Fibroblast of mammary gland (primary cell): ENCODE data around the gene FRMD1.

ENCODE experiments used
- DNase-seq: peaks from one replicate; pipeline ENCODE4 v3.0.0-alpha.2; 2010; ENCODE audit warnings: low read depth
- H3K4me3 ChIP-seq: 2 replicates; pipeline ENCODE4 v1.5.1; 2011; ENCODE audit warnings: low read depth, mild to moderate bottlenecking, low read length, moderate library complexity; ENCODE audit not compliant: control insufficient read depth
- CTCF ChIP-seq: conservative IDR thresholded peaks from 2 replicates; pipeline ENCODE4 v1.5.1; 2011; ENCODE audit warnings: low read depth, low read length, inconsistent platforms; ENCODE audit not compliant: control insufficient read depth, insufficient read depth

FRMD1 gene

DNA sequence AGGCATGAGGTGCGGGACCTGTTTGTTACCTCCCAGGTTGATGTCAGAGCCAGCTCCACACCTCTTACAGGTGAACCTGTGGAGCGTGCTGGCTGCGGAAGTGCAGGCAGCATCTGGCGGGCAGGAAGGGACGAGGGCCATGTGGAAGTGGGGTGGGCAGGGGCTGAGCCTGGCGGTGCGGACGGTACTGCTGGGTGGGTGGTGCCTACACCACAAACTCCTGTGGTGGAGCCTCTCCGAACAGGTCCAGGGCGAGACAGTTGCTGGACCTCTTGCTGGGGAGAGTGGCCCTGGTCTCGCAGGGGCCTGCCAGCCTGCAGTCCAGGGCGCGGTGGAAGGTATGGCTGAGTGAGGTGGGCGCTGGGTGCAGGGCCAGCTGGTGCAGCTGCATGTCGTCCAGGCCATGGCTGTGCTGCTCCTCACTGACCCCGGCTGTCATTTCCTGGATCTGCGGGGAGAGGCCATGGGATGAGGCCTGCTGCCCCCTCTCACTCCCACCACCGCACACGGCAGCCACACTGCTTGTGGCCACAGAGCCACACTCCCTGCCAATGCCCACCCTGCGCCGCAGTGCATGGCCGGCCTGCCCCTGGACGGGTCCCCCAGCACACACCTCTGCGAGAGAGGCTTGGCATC, 22.0 kb downstream of the FRMD1 start:
- no peak overlapping the region for H3K4me3 ChIP-seq
- no peak for TF ChIP-seq CTCF
- DNase-seq = no peak

DNA sequence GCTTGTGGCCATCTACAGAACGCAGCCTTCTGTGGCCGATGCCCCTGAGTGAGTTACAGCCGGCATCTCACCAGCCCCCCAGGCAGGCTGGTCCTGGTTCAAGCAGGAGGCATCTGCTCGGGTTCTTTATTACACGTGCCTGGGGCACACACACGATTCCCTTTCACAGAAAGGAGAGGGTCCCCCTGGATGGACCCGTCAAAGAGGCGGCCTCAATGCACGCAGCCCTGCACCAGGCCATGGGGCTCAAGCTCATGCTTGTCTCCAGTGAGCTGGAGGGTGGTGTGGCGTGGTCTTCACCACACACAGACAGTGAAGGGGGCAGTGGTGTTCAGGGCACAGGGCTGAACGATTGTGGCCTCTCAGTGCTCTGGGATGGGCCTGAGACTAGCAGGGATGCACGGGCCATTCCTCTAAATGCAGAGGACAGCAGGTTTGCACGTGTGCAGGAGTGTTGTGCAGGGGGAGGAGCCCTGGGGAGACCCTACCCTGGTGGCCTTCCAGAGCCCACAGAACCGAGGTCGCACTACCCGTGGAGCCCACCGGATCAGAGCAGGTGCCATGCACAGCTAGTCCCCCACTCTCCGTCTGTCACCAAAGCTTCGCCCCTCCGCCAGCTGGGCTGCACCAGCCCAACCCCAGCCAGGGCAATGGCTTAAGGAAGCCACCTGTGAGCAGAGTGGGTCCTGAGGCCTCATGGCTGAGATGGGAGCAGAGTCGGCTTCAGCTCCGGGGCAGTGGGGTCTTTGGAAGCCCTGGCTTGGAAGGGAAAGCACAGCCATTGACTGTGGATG, 23.1 kb downstream of the FRMD1 start:
- no peak for TF ChIP-seq CTCF
- no peak for DNase-seq

GRCh38 chr6:168054765-168055560, 24.0 kb downstream of the FRMD1 start:
- no peak for TF ChIP-seq CTCF
- no peak for DNase-seq
- H3K4me3 ChIP-seq = no peak overlapping the region

More for the DNA sequence above, 23.1 kb downstream of the FRMD1 start:
- H3K4me3 ChIP-seq = no peak overlapping the region

GRCh38 chr6:168053957-168054471, 25.0 kb downstream of the FRMD1 start:
- no peak overlapping the region for H3K4me3 ChIP-seq
- no peak for DNase-seq
- no peak for TF ChIP-seq CTCF

- no peak for DNase-seq
- no peak for TF ChIP-seq CTCF
- no peak overlapping the region for H3K4me3 ChIP-seq
Observed at GRCh38 chr6:168053086-168053956, 25.7 kb downstream of the FRMD1 start.
